ENCODE data around the gene PUS3. TPM values are rescaled to one million over a fixed set of nuclear protein-coding genes. Genes with fewer than 3 reads are reported as not detected.

PUS3 gene
- total RNA-seq, 6 donors from 2014 or later: 2.6 to 22.5 (median 10.0) TPM

- Histone ChIP-seq H3K4me3 (no peak overlapping the region), H3K27me3 (no peaks in the 10 kb centered on the region), H3K27ac (no peak overlapping the region), H3K9me3 (no peaks in the 10 kb centered on the region), H3K4me1 (no peaks in the 10 kb centered on the region), H3K36me3 (no peaks in the 10 kb centered on the region)
- ATAC-seq (ENCODE audit: low FRiP score in 2 of 2): peak in 1 of 2 donors; percentile 4
- DNase-seq: no peak
- TF ChIP-seq POLR2AphosphoS5 (IDR thresholded peaks at IDR 0.05) (no peak), POLR2A (IDR thresholded peaks at IDR 0.05) (no peak), CTCF (IDR thresholded peaks at IDR 0.05) (no peak), EP300 (IDR thresholded peaks at IDR 0.05) (no peak)
- 80 to 92% methylated on average over 9 of the region's 9 CpGs for WGBS, 2 donors
Observed at GRCh38 chr11:125924384-125925007, 21.5 kb upstream of the PUS3 start.

GRCh38 chr11:125923633-125924032 lies 20.6 kb upstream of the PUS3 start:
- ATAC-seq (ENCODE audit: low FRiP score in 2 of 2): no peak
- WGBS, 2 donors: 81 to 91% methylated on average over 8 of the region's 8 CpGs
- no peak for DNase-seq
- H3K27me3 ChIP-seq: no peaks in the 10 kb centered on the region
- no peak overlapping the region for H3K4me3 ChIP-seq
- H3K9me3 ChIP-seq: no peaks in the 10 kb centered on the region
- H3K4me1 ChIP-seq: no peaks in the 10 kb centered on the region
- H3K36me3 ChIP-seq: no peaks in the 10 kb centered on the region
- H3K27ac ChIP-seq: no peak overlapping the region
- TF ChIP-seq POLR2AphosphoS5 (IDR thresholded peaks at IDR 0.05) (no peak), POLR2A (IDR thresholded peaks at IDR 0.05) (no peak), CTCF (IDR thresholded peaks at IDR 0.05) (no peak), EP300 (IDR thresholded peaks at IDR 0.05) (no peak)

GRCh38 chr11:125923012-125923579 lies 20.1 kb upstream of the PUS3 start:
- no peaks in the 10 kb centered on the region for H3K27me3 ChIP-seq
- DNase-seq: peak in 1 of 2 donors; percentile 60
- H3K4me1 ChIP-seq: no peaks in the 10 kb centered on the region
- whole genome bisulfite sequencing, 2 donors: 7 to 8% methylated on average over 8 of the region's 8 CpGs
- ATAC-seq (ENCODE audit: low FRiP score in 2 of 2): peak in 1 of 2 donors; percentile 80
- no peak overlapping the region for H3K4me3 ChIP-seq
- H3K27ac ChIP-seq: no peak overlapping the region
- no peaks in the 10 kb centered on the region for H3K36me3 ChIP-seq
- H3K9me3 ChIP-seq: no peaks in the 10 kb centered on the region
- TF ChIP-seq CTCF (IDR thresholded peaks at IDR 0.05) (peak; percentile 39 to 72 (median 50)), POLR2A (IDR thresholded peaks at IDR 0.05) (no peak)

- no peaks in the 10 kb centered on the region for H3K4me1 ChIP-seq
- no peak overlapping the region for H3K4me3 ChIP-seq
- H3K27ac ChIP-seq: no peak overlapping the region
- no peak for ATAC-seq (ENCODE audit: low FRiP score in 2 of 2)
- DNase-seq: no peak
- H3K27me3 ChIP-seq: no peaks in the 10 kb centered on the region
- H3K36me3 ChIP-seq: no peaks in the 10 kb centered on the region
- TF ChIP-seq CTCF (IDR thresholded peaks at IDR 0.05) (no peak), POLR2A (IDR thresholded peaks at IDR 0.05) (no peak), POLR2AphosphoS5 (IDR thresholded peaks at IDR 0.05) (no peak), EP300 (IDR thresholded peaks at IDR 0.05) (no peak)
- WGBS, 2 donors: 79 to 80% methylated on average over 3 of the region's 3 CpGs
- H3K9me3 ChIP-seq: no peaks in the 10 kb centered on the region
Observed at GRCh38 chr11:125922156-125922555, 19.1 kb upstream of the PUS3 start.

- TF ChIP-seq CTCF (IDR thresholded peaks at IDR 0.05) (no peak), EP300 (IDR thresholded peaks at IDR 0.05) (no peak), POLR2AphosphoS5 (IDR thresholded peaks at IDR 0.05) (no peak), POLR2A (IDR thresholded peaks at IDR 0.05) (no peak)
- 85% methylated on average over 9 of the region's 9 CpGs for WGBS, 2 donors
- no peaks in the 10 kb centered on the region for H3K36me3 ChIP-seq
- no peak overlapping the region for H3K27ac ChIP-seq
- no peaks in the 10 kb centered on the region for H3K4me1 ChIP-seq
- no peaks in the 10 kb centered on the region for H3K27me3 ChIP-seq
- ATAC-seq (ENCODE audit: low FRiP score in 2 of 2) (no peak), DNase-seq (no peak)
- no peaks in the 10 kb centered on the region for H3K9me3 ChIP-seq
- H3K4me3 ChIP-seq: no peak overlapping the region
Observed at GRCh38 chr11:125921042-125921441, 18.0 kb upstream of the PUS3 start.
